HEK293 (cell line): ENCODE results near the gene S100A3.

Experiments used
- CTCF ChIA-PET: fragments of 350-600 bp; formaldehyde crosslinking; extraction: SDS; loops from one replicate; lab custom pipeline; 2021; ENCODE audit warnings: antibody characterized with exemption; lab: Yijun Ruan, JAX
- POLR2A ChIA-PET: fragments of 300-600 bp; formaldehyde crosslinking; extraction: SDS; loops from one replicate; lab custom pipeline; 2020; ENCODE audit warnings: antibody characterized with exemption, inconsistent platforms; lab: Yijun Ruan, JAX
- H3K27ac ChIP-seq: fragments of 200-500 bp; sonication (Bioruptor generic); 2 replicates; pipeline ENCODE4 v1.5.1; 2014; ENCODE audit warnings: low read depth, low read length, control low read depth, inconsistent platforms; ENCODE audit errors: extremely low read depth
- H3K36me3 ChIP-seq, 2 experiments: fragments of 200-500 bp in 1 of 2; sonication (Bioruptor generic) in 1 of 2; 1 replicate in 1 of 2; 2 replicates in 1 of 2; pipeline ENCODE4 v1.5.1; 2014 to 2017; ENCODE audit warnings: inconsistent platforms in 2 of 2, low read length in 2 of 2; ENCODE audit not compliant: control insufficient read depth in 2 of 2, insufficient read depth in 1 of 2
- H3K4me1 ChIP-seq: fragments of 200-500 bp; sonication (Bioruptor generic); 2 replicates; pipeline ENCODE4 v1.5.1; 2014; ENCODE audit warnings: mild to moderate bottlenecking, low read length, inconsistent platforms; ENCODE audit not compliant: control insufficient read depth, insufficient read depth
- H3K4me3 ChIP-seq: 2 replicates; pipeline ENCODE4 v1.5.1; 2011; ENCODE audit warnings: low read depth, mild to moderate bottlenecking, control low read depth, low read length, moderate library complexity
- H3K9me3 ChIP-seq: fragments of 200-500 bp; sonication (Bioruptor generic); 2 replicates; pipeline ENCODE4 v1.5.1; 2014; ENCODE audit warnings: low read depth, low read length, inconsistent platforms; ENCODE audit not compliant: control insufficient read depth, insufficient read depth
- GFI1B ChIP-seq: fragments of 450-650 bp; formaldehyde crosslinking; IDR thresholded peaks from 2 replicates; pipeline ENCODE4 v1.5.1; 2016; ENCODE audit warnings: missing biosample characterization, missing genetic modification characterization
- SCRT1 ChIP-seq: fragments of 450-650 bp; formaldehyde crosslinking; IDR thresholded peaks from 2 replicates; pipeline ENCODE4 v1.5.1; 2016; ENCODE audit warnings: missing biosample characterization, missing genetic modification characterization, borderline replicate concordance
- ZNF10 ChIP-seq: fragments of 450-650 bp; formaldehyde crosslinking; IDR thresholded peaks from 2 replicates; pipeline ENCODE4 v1.5.1; 2017; ENCODE audit warnings: missing biosample characterization, missing genetic modification characterization
- ZNF121 ChIP-seq: fragments of 450-650 bp; formaldehyde crosslinking; IDR thresholded peaks from 2 replicates; pipeline ENCODE4 v1.5.1; 2016; ENCODE audit warnings: missing biosample characterization, missing genetic modification characterization
- ZNF140 ChIP-seq: fragments of 450-650 bp; formaldehyde crosslinking; IDR thresholded peaks from 2 replicates; pipeline ENCODE4 v1.5.1; 2016; ENCODE audit warnings: missing biosample characterization, missing genetic modification characterization
- ZNF2 ChIP-seq: fragments of 450-650 bp; formaldehyde crosslinking; IDR thresholded peaks from 2 replicates; pipeline ENCODE4 v1.5.1; 2016; ENCODE audit warnings: missing biosample characterization, missing genetic modification characterization
- ZNF223 ChIP-seq: fragments of 450-650 bp; formaldehyde crosslinking; IDR thresholded peaks from 2 replicates; pipeline ENCODE4 v1.5.1; 2016; ENCODE audit warnings: missing biosample characterization, missing genetic modification characterization
- ZNF280D ChIP-seq: fragments of 450-650 bp; formaldehyde crosslinking; IDR thresholded peaks from 2 replicates; pipeline ENCODE4 v1.5.1; 2016; ENCODE audit warnings: missing biosample characterization, missing genetic modification characterization
- ZNF521 ChIP-seq: fragments of 450-650 bp; formaldehyde crosslinking; IDR thresholded peaks from 2 replicates; pipeline ENCODE4 v1.5.1; 2017; ENCODE audit warnings: missing biosample characterization, mild to moderate bottlenecking, missing genetic modification characterization
- ZNF544 ChIP-seq: fragments of 450-650 bp; formaldehyde crosslinking; IDR thresholded peaks from 2 replicates; pipeline ENCODE4 v1.5.0; 2017; ENCODE audit warnings: missing biosample characterization, missing genetic modification characterization
- ZNF549 ChIP-seq: fragments of 450-650 bp; IDR thresholded peaks from 2 replicates; pipeline ENCODE4 v1.5.1; 2018; ENCODE audit warnings: missing biosample characterization, missing genetic modification characterization, mild to moderate bottlenecking, inconsistent platforms, moderate library complexity
- ZNF558 ChIP-seq: fragments of 450-650 bp; formaldehyde crosslinking; IDR thresholded peaks from 2 replicates; pipeline ENCODE4 v1.5.1; 2016; ENCODE audit warnings: missing biosample characterization, missing genetic modification characterization
- ZNF580 ChIP-seq: fragments of 450-650 bp; formaldehyde crosslinking; IDR thresholded peaks from 2 replicates; pipeline ENCODE4 v1.5.1; 2016; ENCODE audit warnings: missing biosample characterization, missing genetic modification characterization
- ZNF701 ChIP-seq: fragments of 450-650 bp; formaldehyde crosslinking; IDR thresholded peaks from 2 replicates; pipeline ENCODE4 v1.5.1; 2016; ENCODE audit warnings: missing biosample characterization, missing genetic modification characterization
- ZNF791 ChIP-seq: fragments of 450-650 bp; formaldehyde crosslinking; IDR thresholded peaks from 2 replicates; pipeline ENCODE4 v1.5.1; 2016; ENCODE audit warnings: missing biosample characterization, missing genetic modification characterization
- ZNF843 ChIP-seq: fragments of 450-650 bp; formaldehyde crosslinking; IDR thresholded peaks from 2 replicates; pipeline ENCODE4 v1.5.1; 2016; ENCODE audit warnings: missing biosample characterization, missing genetic modification characterization
- ZXDB ChIP-seq: fragments of 450-650 bp; formaldehyde crosslinking; IDR thresholded peaks from 2 replicates; pipeline ENCODE4 v1.5.1; 2016; ENCODE audit warnings: missing biosample characterization, missing genetic modification characterization
- TF ChIP-seq, protein P1 (sequence below): fragments of 450-650 bp; formaldehyde crosslinking; IDR thresholded peaks from 2 replicates; pipeline ENCODE4 v1.5.1; 2017; ENCODE audit warnings: missing biosample characterization, missing genetic modification characterization
- TF ChIP-seq, protein P2 (sequence below): fragments of 450-650 bp; formaldehyde crosslinking; IDR thresholded peaks from 2 replicates; pipeline ENCODE4 v1.5.1; 2016; ENCODE audit warnings: missing biosample characterization, missing genetic modification characterization

S100A3 gene

GRCh38 chr1:153598309-153599172, 49.5 kb upstream of the S100A3 start:
- no peak for TF ChIP-seq ZNF10 (tag by site-specific recombination)
- no peak for TF ChIP-seq ZNF549 (tag by site-specific recombination)
- TF ChIP-seq ZNF580 (tag by site-specific recombination) = no peak
- no peak for TF ChIP-seq SCRT1 (tag by site-specific recombination)
- TF ChIP-seq ZNF701 (tag by site-specific recombination) = no peak
- TF ChIP-seq, protein P1, sequence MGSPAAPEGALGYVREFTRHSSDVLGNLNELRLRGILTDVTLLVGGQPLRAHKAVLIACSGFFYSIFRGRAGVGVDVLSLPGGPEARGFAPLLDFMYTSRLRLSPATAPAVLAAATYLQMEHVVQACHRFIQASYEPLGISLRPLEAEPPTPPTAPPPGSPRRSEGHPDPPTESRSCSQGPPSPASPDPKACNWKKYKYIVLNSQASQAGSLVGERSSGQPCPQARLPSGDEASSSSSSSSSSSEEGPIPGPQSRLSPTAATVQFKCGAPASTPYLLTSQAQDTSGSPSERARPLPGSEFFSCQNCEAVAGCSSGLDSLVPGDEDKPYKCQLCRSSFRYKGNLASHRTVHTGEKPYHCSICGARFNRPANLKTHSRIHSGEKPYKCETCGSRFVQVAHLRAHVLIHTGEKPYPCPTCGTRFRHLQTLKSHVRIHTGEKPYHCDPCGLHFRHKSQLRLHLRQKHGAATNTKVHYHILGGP (tag by site-specific recombination) = no peak
- TF ChIP-seq, protein P2, sequence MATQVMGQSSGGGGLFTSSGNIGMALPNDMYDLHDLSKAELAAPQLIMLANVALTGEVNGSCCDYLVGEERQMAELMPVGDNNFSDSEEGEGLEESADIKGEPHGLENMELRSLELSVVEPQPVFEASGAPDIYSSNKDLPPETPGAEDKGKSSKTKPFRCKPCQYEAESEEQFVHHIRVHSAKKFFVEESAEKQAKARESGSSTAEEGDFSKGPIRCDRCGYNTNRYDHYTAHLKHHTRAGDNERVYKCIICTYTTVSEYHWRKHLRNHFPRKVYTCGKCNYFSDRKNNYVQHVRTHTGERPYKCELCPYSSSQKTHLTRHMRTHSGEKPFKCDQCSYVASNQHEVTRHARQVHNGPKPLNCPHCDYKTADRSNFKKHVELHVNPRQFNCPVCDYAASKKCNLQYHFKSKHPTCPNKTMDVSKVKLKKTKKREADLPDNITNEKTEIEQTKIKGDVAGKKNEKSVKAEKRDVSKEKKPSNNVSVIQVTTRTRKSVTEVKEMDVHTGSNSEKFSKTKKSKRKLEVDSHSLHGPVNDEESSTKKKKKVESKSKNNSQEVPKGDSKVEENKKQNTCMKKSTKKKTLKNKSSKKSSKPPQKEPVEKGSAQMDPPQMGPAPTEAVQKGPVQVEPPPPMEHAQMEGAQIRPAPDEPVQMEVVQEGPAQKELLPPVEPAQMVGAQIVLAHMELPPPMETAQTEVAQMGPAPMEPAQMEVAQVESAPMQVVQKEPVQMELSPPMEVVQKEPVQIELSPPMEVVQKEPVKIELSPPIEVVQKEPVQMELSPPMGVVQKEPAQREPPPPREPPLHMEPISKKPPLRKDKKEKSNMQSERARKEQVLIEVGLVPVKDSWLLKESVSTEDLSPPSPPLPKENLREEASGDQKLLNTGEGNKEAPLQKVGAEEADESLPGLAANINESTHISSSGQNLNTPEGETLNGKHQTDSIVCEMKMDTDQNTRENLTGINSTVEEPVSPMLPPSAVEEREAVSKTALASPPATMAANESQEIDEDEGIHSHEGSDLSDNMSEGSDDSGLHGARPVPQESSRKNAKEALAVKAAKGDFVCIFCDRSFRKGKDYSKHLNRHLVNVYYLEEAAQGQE (tag by site-specific recombination) = no peak
- no peak for TF ChIP-seq ZNF544 (tag by site-specific recombination)
- no peak for TF ChIP-seq ZNF280D (tag by site-specific recombination)
- TF ChIP-seq ZNF521 (tag by site-specific recombination) = no peak
- TF ChIP-seq ZNF2 = no peak
- TF ChIP-seq ZNF791 (tag by site-specific recombination) = no peak
- no peak for TF ChIP-seq ZNF140 (tag by site-specific recombination)
- no peak for TF ChIP-seq ZNF558 (tag by site-specific recombination)
- no peak for TF ChIP-seq ZXDB (tag by site-specific recombination)
- Histone ChIP-seq H3K4me3 (no peak overlapping the region), H3K9me3 (no peaks in the 10 kb centered on the region), H3K36me3 (no peaks in the 10 kb centered on the region), H3K27ac (no peak overlapping the region), H3K4me1 (no peaks in the 10 kb centered on the region)
- CTCF ChIA-PET = interaction anchor here (0.6 to 1.4 kb wide), 3 partner anchors 26 to 251 kb away, joined by 3 to 5 read pairs (median 4); no protein-coding TSS in a partner anchor
- POLR2A ChIA-PET = no interaction called here

GRCh38 chr1:153597206-153597605, 48.1 kb upstream of the S100A3 start:
- CTCF ChIA-PET = interaction anchor here (0.8 to 1.4 kb wide), 3 partner anchors 29 to 245 kb away, joined by 3 to 5 read pairs (median 3); partner anchors contain the start of gene S100A13
- no peak overlapping the region for H3K4me3 ChIP-seq
- no peaks in the 10 kb centered on the region for H3K4me1 ChIP-seq
- no peak overlapping the region for H3K27ac ChIP-seq
- no peaks in the 10 kb centered on the region for H3K9me3 ChIP-seq
- POLR2A ChIA-PET = no interaction called here
- TF ChIP-seq ZNF843 (tag by site-specific recombination) (no peak), GFI1B (tag by site-specific recombination) (no peak), ZNF223 (tag by site-specific recombination) (no peak), ZNF121 (no peak)
- TF ChIP-seq, protein P1 (tag by site-specific recombination) = no peak
- H3K36me3 ChIP-seq = no peaks in the 10 kb centered on the region
